Epithelial cell of proximal tubule (primary cell): ENCODE data around the gene RNF214. TPM values are rescaled to one million over a fixed set of nuclear protein-coding genes. Genes with fewer than 3 reads are reported as not detected.

Experiments
- DNase-seq: peaks from one replicate; pipeline ENCODE4 v3.0.0-alpha.2; 2011; ENCODE audit warnings: low read depth
- H3K4me3 ChIP-seq: 2 replicates; pipeline ENCODE4 v1.5.1; 2011; ENCODE audit warnings: low read depth, mild to moderate bottlenecking, low read length
- CTCF ChIP-seq: conservative IDR thresholded peaks from 2 replicates; pipeline ENCODE4 v1.5.1; 2012; ENCODE audit warnings: low read depth, mild to moderate bottlenecking, low read length
- total RNA-seq: library from RNA; depleted of rRNA; stranded (reverse); fragments of >200 nt; gene quantifications from 2 replicates; pipeline ENCODE4 v1.2.3, GENCODE V29; 2015

Gene RNF214
- total RNA-seq, 1 donor from 2014 or later = 9.7 TPM

GRCh38 chr11:117210620-117211019, 21.9 kb upstream of the RNF214 start:
- no peak for DNase-seq
- H3K4me3 ChIP-seq = no peak overlapping the region
- no peak for TF ChIP-seq CTCF

GRCh38 chr11:117212697-117213355, 19.6 kb upstream of the RNF214 start:
- no peak for TF ChIP-seq CTCF

DNA sequence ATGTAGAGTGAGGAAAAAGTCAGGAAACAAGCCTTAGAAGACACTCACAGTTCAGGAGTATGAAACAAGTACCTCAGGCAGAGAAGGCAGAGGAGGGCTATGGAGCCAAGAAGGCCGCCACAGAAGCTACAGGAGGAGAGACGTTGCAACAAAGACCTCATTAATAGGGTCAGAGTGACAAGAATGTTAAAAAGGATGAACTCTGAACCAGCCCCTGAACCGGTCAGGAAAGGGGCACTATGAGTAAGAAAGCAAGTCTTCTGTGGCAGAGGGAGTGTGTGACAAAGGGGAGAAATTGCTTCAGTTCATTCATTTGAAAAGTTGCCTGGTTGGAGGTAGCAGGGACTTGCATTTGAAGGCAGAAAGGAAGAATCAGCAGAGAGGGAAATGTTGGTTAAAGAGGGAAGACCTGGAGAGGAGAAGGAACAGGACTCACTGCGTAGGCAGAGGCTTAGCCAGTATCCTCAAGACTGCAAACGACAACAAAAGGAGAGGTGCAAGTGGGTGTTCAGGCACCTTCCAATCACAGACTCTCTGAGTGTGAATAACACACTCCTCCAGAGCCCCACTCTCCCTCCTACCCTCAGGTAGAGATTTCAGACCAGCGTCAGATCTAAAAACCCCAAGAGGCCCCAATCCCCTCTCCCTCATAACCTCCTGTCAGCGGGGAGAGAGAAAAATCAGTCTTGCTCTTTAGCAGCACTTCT, 17.9 kb upstream of the RNF214 start:
- TF ChIP-seq CTCF = no peak
- no peak overlapping the region for H3K4me3 ChIP-seq
- no peak for DNase-seq

More at GRCh38 chr11:117212697-117213355, 19.6 kb upstream of the RNF214 start:
- no peak for DNase-seq
- no peak overlapping the region for H3K4me3 ChIP-seq

DNA sequence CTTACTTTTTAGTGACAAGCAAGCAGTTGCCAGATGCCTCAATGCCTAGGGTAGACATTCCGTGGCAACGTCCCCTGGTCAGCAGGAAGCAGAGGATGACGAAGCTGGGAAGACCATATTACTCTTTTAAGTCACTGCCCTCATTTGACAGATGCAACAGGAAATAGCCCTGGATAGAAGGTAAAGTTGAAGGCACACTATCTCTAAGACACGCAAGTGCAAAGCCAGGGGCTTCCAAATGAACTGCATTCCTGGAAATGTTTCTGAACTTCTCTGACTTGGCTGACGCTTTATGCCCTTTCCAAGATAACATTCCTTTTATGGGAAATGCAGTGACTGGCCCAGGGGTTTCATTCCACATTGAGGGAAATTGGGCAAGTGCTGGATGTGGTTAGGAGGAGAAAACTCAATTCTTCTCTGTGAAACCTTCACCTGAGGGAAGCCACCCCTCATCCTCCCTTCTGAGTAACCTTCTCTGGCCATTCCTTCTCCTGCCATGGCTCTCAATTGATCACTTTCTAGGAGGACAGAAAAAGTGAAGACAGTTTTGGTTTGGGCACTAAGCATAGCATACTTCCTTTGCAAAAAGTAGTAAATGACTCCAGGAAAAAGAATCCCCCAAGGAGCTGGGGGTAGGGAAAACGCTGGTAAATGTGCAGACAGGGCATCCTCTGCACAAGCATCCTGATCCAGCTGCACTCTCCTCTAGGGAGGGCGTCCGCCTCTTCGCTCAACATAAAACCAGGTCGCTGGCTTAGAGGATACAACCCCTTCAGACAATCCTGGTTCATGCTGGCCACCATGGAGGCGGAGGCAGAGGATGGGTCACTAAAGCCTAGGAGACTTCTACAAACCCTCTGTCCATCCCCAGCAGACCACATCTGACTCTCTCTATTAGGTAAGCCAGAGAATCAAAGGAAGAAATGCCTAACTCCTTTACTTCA, 15.1 kb upstream of the RNF214 start:
- no peak for TF ChIP-seq CTCF
- no peak overlapping the region for H3K4me3 ChIP-seq
- no peak for DNase-seq

DNA sequence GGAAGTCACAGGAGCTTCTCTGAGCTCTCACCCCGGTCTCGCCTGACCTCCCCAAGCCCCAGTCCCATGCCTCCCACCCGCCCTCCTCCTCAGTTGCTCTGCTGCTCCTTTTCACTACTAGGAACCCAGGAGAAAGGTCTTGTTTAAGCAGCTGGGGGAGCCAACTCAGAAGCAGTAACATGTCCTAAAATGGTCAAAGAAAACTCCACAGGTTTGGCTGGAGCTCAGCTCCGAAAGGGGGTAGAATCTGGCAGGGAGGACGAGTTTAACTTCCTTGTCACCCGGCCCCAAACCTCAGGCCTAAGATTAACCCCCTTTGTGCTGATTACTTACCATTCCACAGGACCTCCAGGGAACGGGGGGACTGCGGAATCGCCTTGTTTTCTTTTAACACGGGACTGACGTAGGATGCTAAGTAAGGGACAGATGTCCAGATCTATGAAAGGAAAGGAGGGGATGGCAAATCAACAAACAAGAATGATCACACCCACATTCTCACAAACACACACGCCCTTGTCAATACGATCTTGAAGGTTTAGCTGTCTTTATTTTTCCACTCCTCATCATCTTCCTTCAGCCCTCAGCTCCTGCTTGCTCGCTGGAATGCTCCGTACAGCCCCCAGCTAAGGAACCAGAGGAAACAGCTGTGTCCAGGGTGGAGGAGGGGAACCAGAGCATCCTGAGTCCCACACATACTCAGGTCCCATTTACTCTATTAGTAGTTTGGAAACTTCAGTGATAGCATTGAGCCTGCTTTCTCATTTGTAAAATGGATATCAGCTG, 14.1 kb upstream of the RNF214 start:
- no peak overlapping the region for H3K4me3 ChIP-seq
- no peak for TF ChIP-seq CTCF
- no peak for DNase-seq

- no peak overlapping the region for H3K4me3 ChIP-seq
- no peak for TF ChIP-seq CTCF
- no peak for DNase-seq
These were observed 13.5 kb upstream of the RNF214 start for GRCh38 chr11:117219001-117219400.
